CD4-positive, alpha-beta T cell treated with Interleukin-4 for 4 hours (primary cell): ENCODE measurements around the gene TMEM181.
"Not testable (repeated sequence)": the region's sequence is repeated elsewhere in the genome, so short reads cannot be mapped to it uniquely, and the experiment has no call there.

Source experiments
- DNase-seq: peaks from one replicate; pipeline ENCODE4 v3.0.0-alpha.2; 2020

The TMEM181 gene

GRCh38 chr6:158665332-158665731 is 105.4 kb downstream of the TMEM181 start:
- DNase-seq = no peak

- DNase-seq = no peak
Measured at GRCh38 chr6:158666628-158667359, 106.9 kb downstream of the TMEM181 start.

- DNase-seq = no peak
Measured at GRCh38 chr6:158667360-158667981, 107.6 kb downstream of the TMEM181 start.

- no peak for DNase-seq
Measured at GRCh38 chr6:158668707-158669103, 108.8 kb downstream of the TMEM181 start.

GRCh38 chr6:158669145-158670035 is 109.5 kb downstream of the TMEM181 start:
- no peak for DNase-seq

GRCh38 chr6:158672119-158672518 is 112.2 kb downstream of the TMEM181 start:
- not testable (repeated sequence) for DNase-seq

GRCh38 chr6:158672726-158673125 is 112.8 kb downstream of the TMEM181 start:
- no peak for DNase-seq

GRCh38 chr6:158674342-158675131 is 114.6 kb downstream of the TMEM181 start:
- DNase-seq = no peak

- not testable (repeated sequence) for DNase-seq
Measured at GRCh38 chr6:158677094-158677493, 117.2 kb downstream of the TMEM181 start.

GRCh38 chr6:158677906-158678578 is 118.2 kb downstream of the TMEM181 start:
- DNase-seq = no peak

- DNase-seq = no peak
Measured at GRCh38 chr6:158680015-158680414, 120.1 kb downstream of the TMEM181 start.

GRCh38 chr6:158680481-158680880 is 120.6 kb downstream of the TMEM181 start:
- no peak for DNase-seq

- no peak for DNase-seq
Measured at GRCh38 chr6:158684311-158684710, 124.4 kb downstream of the TMEM181 start.

- no peak for DNase-seq
Measured at GRCh38 chr6:158684745-158685324, 124.9 kb downstream of the TMEM181 start.
